A549 treated with AZD9567 at 1 μM for 4 hours (cell line): ENCODE measurements around the gene ADGRA3. TPM values are rescaled to one million over a fixed set of nuclear protein-coding genes. Genes with fewer than 3 reads are reported as not detected.

Experiments used
- total RNA-seq: library from RNA; stranded (reverse); fragments of 200-300 nt; extraction: Qiagen RNA extraction; gene quantifications from 5 replicates; pipeline ENCODE4 v1.2.3, GENCODE V29; 2022; ENCODE audit not compliant: insufficient read depth

The ADGRA3 gene, protein sequence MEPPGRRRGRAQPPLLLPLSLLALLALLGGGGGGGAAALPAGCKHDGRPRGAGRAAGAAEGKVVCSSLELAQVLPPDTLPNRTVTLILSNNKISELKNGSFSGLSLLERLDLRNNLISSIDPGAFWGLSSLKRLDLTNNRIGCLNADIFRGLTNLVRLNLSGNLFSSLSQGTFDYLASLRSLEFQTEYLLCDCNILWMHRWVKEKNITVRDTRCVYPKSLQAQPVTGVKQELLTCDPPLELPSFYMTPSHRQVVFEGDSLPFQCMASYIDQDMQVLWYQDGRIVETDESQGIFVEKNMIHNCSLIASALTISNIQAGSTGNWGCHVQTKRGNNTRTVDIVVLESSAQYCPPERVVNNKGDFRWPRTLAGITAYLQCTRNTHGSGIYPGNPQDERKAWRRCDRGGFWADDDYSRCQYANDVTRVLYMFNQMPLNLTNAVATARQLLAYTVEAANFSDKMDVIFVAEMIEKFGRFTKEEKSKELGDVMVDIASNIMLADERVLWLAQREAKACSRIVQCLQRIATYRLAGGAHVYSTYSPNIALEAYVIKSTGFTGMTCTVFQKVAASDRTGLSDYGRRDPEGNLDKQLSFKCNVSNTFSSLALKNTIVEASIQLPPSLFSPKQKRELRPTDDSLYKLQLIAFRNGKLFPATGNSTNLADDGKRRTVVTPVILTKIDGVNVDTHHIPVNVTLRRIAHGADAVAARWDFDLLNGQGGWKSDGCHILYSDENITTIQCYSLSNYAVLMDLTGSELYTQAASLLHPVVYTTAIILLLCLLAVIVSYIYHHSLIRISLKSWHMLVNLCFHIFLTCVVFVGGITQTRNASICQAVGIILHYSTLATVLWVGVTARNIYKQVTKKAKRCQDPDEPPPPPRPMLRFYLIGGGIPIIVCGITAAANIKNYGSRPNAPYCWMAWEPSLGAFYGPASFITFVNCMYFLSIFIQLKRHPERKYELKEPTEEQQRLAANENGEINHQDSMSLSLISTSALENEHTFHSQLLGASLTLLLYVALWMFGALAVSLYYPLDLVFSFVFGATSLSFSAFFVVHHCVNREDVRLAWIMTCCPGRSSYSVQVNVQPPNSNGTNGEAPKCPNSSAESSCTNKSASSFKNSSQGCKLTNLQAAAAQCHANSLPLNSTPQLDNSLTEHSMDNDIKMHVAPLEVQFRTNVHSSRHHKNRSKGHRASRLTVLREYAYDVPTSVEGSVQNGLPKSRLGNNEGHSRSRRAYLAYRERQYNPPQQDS (N-terminal part only)
- total RNA-seq = 15.2 to 18.3 TPM (median 18.0 TPM) in 5 replicates

GRCh38 chr4:22515888-22516541, at the start of gene ADGRA3:
ADGRA3 (minus strand) TSS chr4:22516066; CDS start chr4:22515784, 282 bp downstream.

Other genes starting within 250 kb of the ADGRA3 start
- gene GBA3, start 176.9 kb upstream of the ADGRA3 start, total RNA-seq = not detected in 5 replicates